A549 (cell line): ENCODE data around the gene MYOD1. TPM values are rescaled to one million over a fixed set of nuclear protein-coding genes. Genes with fewer than 3 reads are reported as not detected.

ENCODE experiments used
- ATAC-seq, 2 experiments: fragments of 200-7000 bp in 1 of 2; fragments of >200 bp in 1 of 2; cut with Nextera tagmentation in 1 of 2; cut with Tn5 transposase in 1 of 2; 3 replicates each; pipeline versions ENCODE4 v1.8.0 to v1.9.1; 2018 to 2020; ENCODE audit warnings: mild to moderate bottlenecking in 1 of 2, moderate library complexity in 1 of 2
- CTCF ChIA-PET: fragments of 300-600 bp; sonication (Branson Sonifier 250); formaldehyde crosslinking; extraction: SDS; loops from one replicate; lab custom pipeline; 2021; ENCODE audit warnings: antibody characterized with exemption, inconsistent platforms; lab: Yijun Ruan, JAX
- POLR2A ChIA-PET: fragments of 350-600 bp; formaldehyde crosslinking; extraction: SDS; loops from one replicate; lab custom pipeline; 2021; ENCODE audit warnings: antibody characterized with exemption, inconsistent platforms; lab: Yijun Ruan, JAX
- DNase-seq, 2 experiments: peaks; one replicate each; pipeline versions ENCODE4 v3.0.0 to v3.0.0-alpha.2; 2011 to 2016; ENCODE audit warnings: low read depth in 1 of 2, low spot score in 1 of 2
- FAIRE-seq: peaks from 2 replicates; lab custom pipeline; 2011; peaks lifted over from hg19 to GRCh38; lab: Jason Lieb, UNC
- H3K27ac ChIP-seq, 2 experiments: fragments of >200 bp; sonication (Bioruptor Twin); formaldehyde crosslinking; 3 replicates each; pipeline ENCODE4 v1.5.1; 2016 to 2017
- H3K4me1 ChIP-seq: fragments of >200 bp; sonication (Bioruptor Twin); formaldehyde crosslinking; 3 replicates; pipeline ENCODE4 v1.6.1; 2016
- H3K4me2 ChIP-seq: fragments of >200 bp; sonication (Bioruptor Twin); formaldehyde crosslinking; 3 replicates; pipeline ENCODE4 v1.6.1; 2016
- H3K4me3 ChIP-seq: fragments of >200 bp; sonication (Bioruptor Twin); formaldehyde crosslinking; 3 replicates; pipeline ENCODE4 v1.5.1; 2016
- H3K9me3 ChIP-seq: fragments of >200 bp; sonication (Bioruptor Twin); formaldehyde crosslinking; 3 replicates; pipeline ENCODE4 v1.6.1; 2016
- ATOH8 ChIP-seq: fragments of 250-450 bp; sonication (Bioruptor Pico); IDR thresholded peaks from 2 replicates; pipeline ENCODE4 v1.5.0; 2020; ENCODE audit warnings: low read depth, mild to moderate bottlenecking, moderate library complexity
- EP300 ChIP-seq, 2 experiments: fragments of >200 bp; sonication (Bioruptor Twin); formaldehyde crosslinking; IDR thresholded peaks; 2 replicates in 1 of 2; 3 replicates in 1 of 2; pipeline ENCODE4 v1.6.1; 2016 to 2017
- FOSL2 ChIP-seq, 2 experiments: fragments of 450-650 bp in 1 of 2; fragments of >200 bp in 1 of 2; sonication (Bioruptor Twin) in 1 of 2; formaldehyde crosslinking; IDR thresholded peaks; 2 replicates each; pipeline versions ENCODE4 v1.5.0 to v1.6.1; 2016 to 2020; ENCODE audit warnings: mild to moderate bottlenecking in 1 of 2, moderate library complexity in 1 of 2
- HDAC2 ChIP-seq: fragments of 200-600 bp; sonication (generic); IDR thresholded peaks from 2 replicates; pipeline ENCODE4 v1.6.1; 2016
- HEYL ChIP-seq: fragments of 250-450 bp; sonication (Bioruptor Pico); IDR thresholded peaks from 2 replicates; pipeline ENCODE4 v1.8.0; 2021; ENCODE audit warnings: mild to moderate bottlenecking, moderate library complexity
- KDM1A ChIP-seq: fragments of 200-600 bp; sonication (generic); IDR thresholded peaks from 2 replicates; pipeline ENCODE4 v1.6.1; 2016; ENCODE audit warnings: low read depth, mild to moderate bottlenecking
- MAZ ChIP-seq: fragments of 150-350 bp; IDR thresholded peaks from 2 replicates; pipeline ENCODE4 v1.6.1; 2014; ENCODE audit warnings: antibody characterized with exemption, low read depth, low read length, borderline replicate concordance
- RAD21 ChIP-seq, 2 experiments: fragments of >200 bp in 1 of 2; sonication (Bioruptor Twin) in 1 of 2; formaldehyde crosslinking in 1 of 2; IDR thresholded peaks in 1 of 2; conservative IDR thresholded peaks in 1 of 2; 2 replicates in 1 of 2; 3 replicates in 1 of 2; pipeline ENCODE4 v1.6.1; 2012 to 2018; ENCODE audit warnings: inconsistent platforms in 1 of 2
- RCOR1 ChIP-seq: fragments of 150-350 bp; IDR thresholded peaks from 2 replicates; pipeline ENCODE4 v1.6.1; 2014; ENCODE audit warnings: antibody characterized with exemption, low read length, low read depth
- SMC3 ChIP-seq: fragments of >200 bp; sonication (Bioruptor Twin); formaldehyde crosslinking; IDR thresholded peaks from 3 replicates; pipeline ENCODE4 v1.6.1; 2018; ENCODE audit warnings: inconsistent platforms
- ZNF302 ChIP-seq: fragments of 250-450 bp; sonication (Bioruptor Pico); IDR thresholded peaks from 2 replicates; pipeline ENCODE4 v1.9.0; 2021; ENCODE audit warnings: inconsistent platforms, mild to moderate bottlenecking, moderate library complexity
- WGBS: methylation state at CpG from one replicate; pipeline ENCODE4 v1.1.6; 2017; ENCODE audit errors: missing lambda C conversion rate; 5-methylcytosine and 5-hydroxymethylcytosine counted together
- polyA plus RNA-seq, 4 experiments: library from polyadenylated mRNA; depleted of rRNA in 3 of 4; stranded (reverse); fragments of >200 nt; fragmentation: RNase III in 1 of 4; extraction: RNeasy Plus Mini Kit Qiagen cat#74134 plus additional on column Dnase treatment in 1 of 4; gene quantifications; 2 replicates in 3 of 4; 3 replicates in 1 of 4; pipeline ENCODE4 v1.2.3, GENCODE V29; 2011 to 2017
- TF ChIP-seq, protein P1 (sequence below): fragments of 200-600 bp; sonication (generic); IDR thresholded peaks from 2 replicates; pipeline ENCODE4 v1.6.1; 2016; ENCODE audit warnings: antibody characterized with exemption, mild to moderate bottlenecking, moderate library complexity
- TF ChIP-seq, protein P2 (sequence below): IDR thresholded peaks from 2 replicates; pipeline ENCODE4 v1.6.1; 2012
- TF ChIP-seq, protein P3 (sequence below): IDR thresholded peaks from 2 replicates; pipeline ENCODE4 v1.6.1; 2012; ENCODE audit warnings: low read depth, borderline replicate concordance

The MYOD1 gene
- polyA plus RNA-seq, 2 of the 4 experiments (the other 2 are of a cell fraction): not detected

DNA sequence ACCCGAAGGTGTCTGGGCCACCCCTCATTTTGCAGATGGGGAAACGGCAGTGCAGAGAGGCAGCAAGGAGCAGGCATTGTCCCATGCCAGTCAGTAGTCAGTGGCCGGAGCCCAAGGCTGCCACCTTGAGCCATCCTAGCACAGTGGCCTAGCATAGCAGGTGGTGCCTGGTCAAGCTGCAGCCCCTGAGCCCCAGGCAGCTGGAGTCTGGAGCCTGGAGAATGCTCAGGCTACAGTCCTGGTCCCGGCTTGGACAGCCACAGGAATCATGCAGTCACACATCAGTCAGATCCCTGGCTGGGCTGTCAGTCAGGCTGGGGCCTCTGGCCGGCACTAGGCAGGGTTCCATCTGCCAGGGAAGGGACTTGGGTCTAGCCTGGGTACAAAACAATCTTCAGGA is 33.8 kb downstream of the MYOD1 start:
- no peak overlapping the region for H3K4me3 ChIP-seq

GRCh38 chr11:17753641-17754040 is 34.3 kb downstream of the MYOD1 start:
- TF ChIP-seq KDM1A (no peak), HEYL (CRISPR knock-in tag) (no peak), ZNF302 (CRISPR knock-in tag) (no peak), ATOH8 (no peak), RAD21 (conservative IDR thresholded peaks at IDR 0.05 in 1 of 2, IDR thresholded peaks at IDR 0.05 in 1 of 2) (no peak), EP300 (IDR thresholded peaks at IDR 0.05) (no peak), MAZ (no peak), FOSL2 (IDR thresholded peaks at IDR 0.05) (no peak), FOSL2 (CRISPR knock-in tag; IDR thresholded peaks at IDR 0.05) (no peak), SMC3 (no peak), RCOR1 (no peak)
- TF ChIP-seq, protein P1, sequence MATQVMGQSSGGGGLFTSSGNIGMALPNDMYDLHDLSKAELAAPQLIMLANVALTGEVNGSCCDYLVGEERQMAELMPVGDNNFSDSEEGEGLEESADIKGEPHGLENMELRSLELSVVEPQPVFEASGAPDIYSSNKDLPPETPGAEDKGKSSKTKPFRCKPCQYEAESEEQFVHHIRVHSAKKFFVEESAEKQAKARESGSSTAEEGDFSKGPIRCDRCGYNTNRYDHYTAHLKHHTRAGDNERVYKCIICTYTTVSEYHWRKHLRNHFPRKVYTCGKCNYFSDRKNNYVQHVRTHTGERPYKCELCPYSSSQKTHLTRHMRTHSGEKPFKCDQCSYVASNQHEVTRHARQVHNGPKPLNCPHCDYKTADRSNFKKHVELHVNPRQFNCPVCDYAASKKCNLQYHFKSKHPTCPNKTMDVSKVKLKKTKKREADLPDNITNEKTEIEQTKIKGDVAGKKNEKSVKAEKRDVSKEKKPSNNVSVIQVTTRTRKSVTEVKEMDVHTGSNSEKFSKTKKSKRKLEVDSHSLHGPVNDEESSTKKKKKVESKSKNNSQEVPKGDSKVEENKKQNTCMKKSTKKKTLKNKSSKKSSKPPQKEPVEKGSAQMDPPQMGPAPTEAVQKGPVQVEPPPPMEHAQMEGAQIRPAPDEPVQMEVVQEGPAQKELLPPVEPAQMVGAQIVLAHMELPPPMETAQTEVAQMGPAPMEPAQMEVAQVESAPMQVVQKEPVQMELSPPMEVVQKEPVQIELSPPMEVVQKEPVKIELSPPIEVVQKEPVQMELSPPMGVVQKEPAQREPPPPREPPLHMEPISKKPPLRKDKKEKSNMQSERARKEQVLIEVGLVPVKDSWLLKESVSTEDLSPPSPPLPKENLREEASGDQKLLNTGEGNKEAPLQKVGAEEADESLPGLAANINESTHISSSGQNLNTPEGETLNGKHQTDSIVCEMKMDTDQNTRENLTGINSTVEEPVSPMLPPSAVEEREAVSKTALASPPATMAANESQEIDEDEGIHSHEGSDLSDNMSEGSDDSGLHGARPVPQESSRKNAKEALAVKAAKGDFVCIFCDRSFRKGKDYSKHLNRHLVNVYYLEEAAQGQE: no peak
- TF ChIP-seq, protein P2, sequence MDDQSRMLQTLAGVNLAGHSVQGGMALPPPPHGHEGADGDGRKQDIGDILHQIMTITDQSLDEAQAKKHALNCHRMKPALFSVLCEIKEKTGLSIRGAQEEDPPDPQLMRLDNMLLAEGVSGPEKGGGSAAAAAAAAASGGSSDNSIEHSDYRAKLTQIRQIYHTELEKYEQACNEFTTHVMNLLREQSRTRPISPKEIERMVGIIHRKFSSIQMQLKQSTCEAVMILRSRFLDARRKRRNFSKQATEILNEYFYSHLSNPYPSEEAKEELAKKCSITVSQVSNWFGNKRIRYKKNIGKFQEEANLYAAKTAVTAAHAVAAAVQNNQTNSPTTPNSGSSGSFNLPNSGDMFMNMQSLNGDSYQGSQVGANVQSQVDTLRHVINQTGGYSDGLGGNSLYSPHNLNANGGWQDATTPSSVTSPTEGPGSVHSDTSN: no peak
- TF ChIP-seq, protein P3, sequence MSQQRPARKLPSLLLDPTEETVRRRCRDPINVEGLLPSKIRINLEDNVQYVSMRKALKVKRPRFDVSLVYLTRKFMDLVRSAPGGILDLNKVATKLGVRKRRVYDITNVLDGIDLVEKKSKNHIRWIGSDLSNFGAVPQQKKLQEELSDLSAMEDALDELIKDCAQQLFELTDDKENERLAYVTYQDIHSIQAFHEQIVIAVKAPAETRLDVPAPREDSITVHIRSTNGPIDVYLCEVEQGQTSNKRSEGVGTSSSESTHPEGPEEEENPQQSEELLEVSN: no peak
- ATAC-seq (no peak), FAIRE-seq (no peak), DNase-seq (no peak)
- ChIA-PET CTCF (interaction anchor here (0.6 kb wide), 1 partner anchor 249 kb away, joined by 3 read pairs; no protein-coding TSS in a partner anchor), POLR2A (no interaction called here)
- no peak overlapping the region for H3K4me3 ChIP-seq
- H3K27ac ChIP-seq: no peak overlapping the region
- no peak overlapping the region for H3K4me2 ChIP-seq
- 54% methylated on average over 7 of the region's 10 CpGs for WGBS
- H3K9me3 ChIP-seq: no peaks in the 10 kb centered on the region
- no peaks in the 10 kb centered on the region for H3K4me1 ChIP-seq

More for the DNA sequence above, 33.8 kb downstream of the MYOD1 start:
- no peaks in the 10 kb centered on the region for H3K9me3 ChIP-seq
- no peak for FAIRE-seq
- no peaks in the 10 kb centered on the region for H3K4me1 ChIP-seq
- H3K4me2 ChIP-seq: no peak overlapping the region
- TF ChIP-seq HDAC2: no peak
- TF ChIP-seq, protein P2: no peak
- TF ChIP-seq HEYL (CRISPR knock-in tag): no peak
- TF ChIP-seq, all 56 proteins: peak for 0
- DNase-seq: no peak
- ATAC-seq: peak in 1 of 2 experiments; percentile 27; a peak in 1 of 6 replicates
- CTCF ChIA-PET: interaction anchor here (0.6 to 2.8 kb wide), 3 partner anchors 8 to 248 kb away, joined by 3 to 16 read pairs (median 9); no protein-coding TSS in a partner anchor
- POLR2A ChIA-PET: no interaction called here
- no peak overlapping the region for H3K27ac ChIP-seq
- WGBS: 29% methylated on average over 4 of the region's 5 CpGs
